CD4-positive, alpha-beta memory T cell (primary cell): Measurements from ENCODE around the gene ZNF816. TPM values are rescaled to one million over a fixed set of nuclear protein-coding genes. Genes with fewer than 3 reads are reported as not detected.
"Not testable (repeated sequence)": the region's sequence is repeated elsewhere in the genome, so short reads cannot be mapped to it uniquely, and the experiment has no call there.

ENCODE experiments used
- CTCF ChIA-PET: fragments of 350-600 bp; sonication (Branson Sonifier 250); formaldehyde crosslinking; loops from one replicate; lab custom pipeline; 2021; ENCODE audit warnings: inconsistent platforms; ENCODE audit not compliant: partially characterized antibody; lab: Charles Lee
- POLR2A ChIA-PET: fragments of 350-600 bp; sonication (Branson Sonifier 250); formaldehyde crosslinking; loops from one replicate; lab custom pipeline; 2021; ENCODE audit not compliant: partially characterized antibody; lab: Charles Lee
- DNase-seq, 5 donors: peaks; one replicate each; pipeline versions ENCODE4 v3.0.0 to v3.0.0-alpha.2; 2020 to 2022; ENCODE audit warnings: mixed read lengths in 1 of 5
- H3K27ac ChIP-seq: one replicate; pipeline ENCODE4 v1.7.0; 2013; ENCODE audit warnings: low read depth, low read length
- H3K27me3 ChIP-seq: 2 replicates; pipeline ENCODE4 v1.7.0; 2013; ENCODE audit warnings: mild to moderate bottlenecking, low read length, moderate library complexity; ENCODE audit not compliant: insufficient read depth
- H3K36me3 ChIP-seq: 2 replicates; pipeline ENCODE4 v1.7.0; 2013; ENCODE audit warnings: mild to moderate bottlenecking, low read length, moderate library complexity; ENCODE audit not compliant: insufficient read depth
- H3K4me1 ChIP-seq: 2 replicates; pipeline ENCODE4 v1.7.0; 2013; ENCODE audit warnings: mild to moderate bottlenecking, low read length, moderate library complexity; ENCODE audit not compliant: insufficient read depth
- H3K4me3 ChIP-seq, 2 donors: one replicate each; pipeline ENCODE4 v1.7.0; 2013; ENCODE audit warnings: low read length in 2 of 2, mild to moderate bottlenecking in 1 of 2
- H3K9me3 ChIP-seq, 2 donors: one replicate each; pipeline ENCODE4 v1.7.0; 2013; ENCODE audit warnings: low read length in 2 of 2, control low read depth in 1 of 2; ENCODE audit not compliant: control insufficient read depth in 1 of 2
- H3K27ac Mint-ChIP-seq, 7 donors: one replicate each; pipeline ENCODE4 v1.8.0; 2020 to 2021; ENCODE audit warnings: mixed read lengths in 7 of 7, mild to moderate bottlenecking in 6 of 7, inconsistent platforms in 3 of 7, moderate library complexity in 3 of 7
- H3K27me3 Mint-ChIP-seq, 2 donors: one replicate each; pipeline ENCODE4 v1.8.0; 2020 to 2021; ENCODE audit warnings: mixed read lengths in 2 of 2
- H3K36me3 Mint-ChIP-seq, 2 donors: one replicate each; pipeline ENCODE4 v1.8.0; 2020 to 2021; ENCODE audit warnings: mixed read lengths in 2 of 2, inconsistent platforms in 1 of 2, mild to moderate bottlenecking in 1 of 2
- H3K4me1 Mint-ChIP-seq, 4 donors: one replicate each; pipeline ENCODE4 v1.8.0; 2020 to 2021; ENCODE audit warnings: mixed read lengths in 4 of 4, mild to moderate bottlenecking in 1 of 4
- H3K4me3 Mint-ChIP-seq, 8 donors: one replicate each; pipeline ENCODE4 v1.8.0; 2020 to 2021; ENCODE audit warnings: mixed read lengths in 8 of 8, mild to moderate bottlenecking in 7 of 8, moderate library complexity in 6 of 8, inconsistent platforms in 3 of 8
- H3K9me3 Mint-ChIP-seq, 8 donors: one replicate each; pipeline ENCODE4 v1.8.0; 2020 to 2021; ENCODE audit warnings: mixed read lengths in 8 of 8, mild to moderate bottlenecking in 5 of 8, inconsistent platforms in 3 of 8, moderate library complexity in 1 of 8
- intact Hi-C: fragments of 100-400 bp; cut with micrococcal nuclease; formaldehyde crosslinking; loops from one replicate; pipeline ENCODE4 v1.15.1; 2023
- polyA plus RNA-seq, 2 donors: library from polyadenylated mRNA; unstranded; fragments of 300-500 nt; fragmentation: Illumina TruSeq; gene quantifications; one replicate each; pipeline ENCODE4 v1.2.3, GENCODE V29; 2021
- total RNA-seq, 2 experiments: library from RNA; stranded (reverse); gene quantifications; one replicate each; pipeline ENCODE4 v1.2.3, GENCODE V29; 2021

ZNF816 gene
- total and polyA plus RNA-seq, 4 experiments from 2014 or later: 6.5 to 29.6 (median 23.0) TPM

DNA sequence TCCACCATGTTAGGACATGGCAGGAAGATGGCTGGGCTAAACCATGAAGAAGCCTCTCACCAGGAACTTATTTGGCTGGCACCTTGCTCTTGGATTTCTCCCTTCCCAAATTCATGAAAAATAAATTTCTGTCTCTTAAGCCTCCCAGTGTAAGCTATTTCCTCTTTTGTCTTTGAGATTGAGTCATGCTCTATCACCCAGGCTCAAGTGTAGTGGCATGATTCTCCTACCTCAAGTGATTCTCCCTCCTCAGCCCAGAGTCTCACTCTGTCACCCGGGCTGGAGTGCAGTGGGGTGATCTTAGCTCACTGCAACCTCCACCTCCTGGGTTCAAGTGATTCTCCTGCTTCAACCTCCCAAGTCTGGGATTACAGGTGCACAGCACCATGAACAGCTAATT is 52.0 kb downstream of the ZNF816 start:
- Histone ChIP-seq H3K27ac (no peak overlapping the region), H3K27me3 (no peaks in the 10 kb centered on the region), H3K4me3 (no peak overlapping the region), H3K9me3 (peaks cover 0 to 13% of the 10 kb centered on the region in 2 donors), H3K4me1 (no peaks in the 10 kb centered on the region), H3K36me3 (no peaks in the 10 kb centered on the region)
- H3K9me3 Mint-ChIP-seq: peaks cover 0 to 65% (median 51%) of the 10 kb centered on the region in 8 donors
- no peak overlapping the region for H3K27ac Mint-ChIP-seq
- H3K27me3 Mint-ChIP-seq: no peaks in the 10 kb centered on the region
- ChIA-PET CTCF (no interaction called here), POLR2A (no interaction called here)
- H3K36me3 Mint-ChIP-seq: peaks cover 62 to 68% of the 10 kb centered on the region in 2 donors
- no peak overlapping the region for H3K4me3 Mint-ChIP-seq
- H3K4me1 Mint-ChIP-seq: no peaks in the 10 kb centered on the region
- intact Hi-C loops: no loop called here
- no peak for DNase-seq

DNA sequence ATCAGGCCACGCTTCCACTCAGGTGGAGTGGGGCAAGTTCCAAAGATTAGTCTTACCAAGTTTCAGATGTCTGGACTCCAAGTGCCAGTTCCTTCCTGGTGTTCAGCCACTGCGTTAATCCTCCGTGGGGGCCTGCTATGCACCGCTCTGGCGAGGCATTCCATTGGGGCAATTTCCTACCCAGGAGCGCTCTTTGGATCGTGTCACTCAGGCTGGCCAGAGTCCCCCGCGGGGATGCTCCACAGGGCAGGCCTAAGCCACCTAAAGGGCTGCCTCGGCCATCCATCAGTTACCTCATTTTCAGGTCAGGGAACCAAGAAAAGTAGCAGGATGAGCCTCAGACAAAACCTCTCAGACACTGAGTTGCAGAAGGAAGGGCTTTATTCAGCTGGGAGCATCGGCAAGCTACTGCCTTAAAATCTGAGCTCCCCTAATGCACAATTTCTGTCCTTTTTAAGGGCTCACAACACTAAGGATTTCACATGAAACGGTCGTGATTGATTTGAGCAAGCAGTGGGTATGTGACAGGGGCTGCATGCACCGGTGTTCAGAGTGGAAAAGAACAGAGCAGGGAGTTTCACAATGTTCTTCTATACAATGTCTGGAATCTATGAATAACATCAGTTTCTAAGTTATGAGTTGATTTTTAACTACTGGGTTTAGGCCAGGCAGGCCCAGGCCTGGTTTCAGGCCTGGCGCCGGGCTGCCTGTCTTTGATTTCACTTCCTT is 58.5 kb downstream of the ZNF816 start:
- H3K4me1 Mint-ChIP-seq, intact Hi-C loops, H3K4me1 ChIP-seq, H3K27ac Mint-ChIP-seq, H3K27me3 Mint-ChIP-seq, H3K27ac ChIP-seq, H3K4me3 Mint-ChIP-seq, DNase-seq, CTCF ChIA-PET, POLR2A ChIA-PET, H3K4me3 ChIP-seq, H3K27me3 ChIP-seq, H3K36me3 ChIP-seq: not testable (repeated sequence)
- peaks cover 26 to 31% of the 10 kb centered on the region in 2 donors for H3K36me3 Mint-ChIP-seq
- H3K9me3 ChIP-seq: peaks cover 0 to 13% of the 10 kb centered on the region in 2 donors
- H3K9me3 Mint-ChIP-seq: peaks cover 0 to 51% (median 39%) of the 10 kb centered on the region in 8 donors

DNA sequence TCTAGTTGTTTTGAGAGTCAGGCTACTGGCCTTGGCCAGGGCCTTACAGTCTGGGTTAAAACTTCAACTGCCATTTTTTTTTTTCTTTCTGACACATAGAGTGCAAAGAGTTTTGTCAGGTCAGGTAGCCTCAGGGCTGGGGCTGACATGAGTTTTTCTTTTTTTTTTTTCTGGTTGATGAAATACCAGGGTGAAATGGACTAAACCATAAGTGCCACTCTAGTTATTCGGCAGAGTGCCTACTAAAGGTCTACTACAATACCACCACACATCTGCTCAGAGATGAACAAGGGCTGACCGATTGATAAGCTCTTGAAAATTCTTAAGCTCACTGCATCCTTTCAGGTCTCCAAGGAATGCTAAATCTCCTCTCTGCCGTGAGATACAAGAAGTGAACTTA is 60.8 kb downstream of the ZNF816 start:
- no peak overlapping the region for H3K4me3 Mint-ChIP-seq
- POLR2A ChIA-PET: interaction anchor here (0.6 kb wide), 1 partner anchor 52 kb away, joined by 3 read pairs; no protein-coding TSS in a partner anchor
- H3K27ac ChIP-seq: no peak overlapping the region
- peaks cover 0 to 40% (median 24%) of the 10 kb centered on the region in 8 donors for H3K9me3 Mint-ChIP-seq
- intact Hi-C loops: no loop called here
- DNase-seq: no peak
- peaks cover 13 to 16% of the 10 kb centered on the region in 2 donors for H3K36me3 Mint-ChIP-seq
- CTCF ChIA-PET: no interaction called here
- no peak overlapping the region for H3K4me3 ChIP-seq
- H3K27me3 ChIP-seq: no peaks in the 10 kb centered on the region
- H3K9me3 ChIP-seq: peaks cover 0 to 5% of the 10 kb centered on the region in 2 donors
- H3K36me3 ChIP-seq: no peaks in the 10 kb centered on the region
- peaks cover 9% of the 10 kb centered on the region for H3K4me1 ChIP-seq
- peaks cover 3 to 14% (median 10%) of the 10 kb centered on the region in 4 donors for H3K4me1 Mint-ChIP-seq
- no peak overlapping the region for H3K27ac Mint-ChIP-seq
- no peaks in the 10 kb centered on the region for H3K27me3 Mint-ChIP-seq

Other genes with a start within 250 kb of the ZNF816 start
- 10 to 100 TPM; 52.8 to 53.7 TPM for gene ZNF611, start 227.8 kb downstream of the ZNF816 start, total RNA-seq
- gene ZNF611, start 227.8 kb downstream of the ZNF816 start, polyA plus RNA-seq: 10 to 100 TPM; 23.6 to 37.9 TPM
- gene ZNF600, start 176.1 kb downstream of the ZNF816 start, total RNA-seq: 10 to 100 TPM; 43.3 to 47.8 TPM
- gene ZNF600, start 176.1 kb downstream of the ZNF816 start, polyA plus RNA-seq: 10 to 100 TPM; 10.9 to 20.1 TPM
- gene ZNF28, start 141.2 kb downstream of the ZNF816 start, total RNA-seq: 10 to 100 TPM; 21.6 to 24.6 TPM
- 10 to 100 TPM; 14.9 to 21.5 TPM for gene ZNF28, start 141.2 kb downstream of the ZNF816 start, polyA plus RNA-seq
- gene ZNF468, start 105.3 kb downstream of the ZNF816 start, total RNA-seq: 10 to 100 TPM; 25.2 to 25.7 TPM
- 10 to 100 TPM; 20.9 to 24.9 TPM for gene ZNF468, start 105.3 kb downstream of the ZNF816 start, polyA plus RNA-seq
- 10 to 100 TPM; 14.1 to 15.6 TPM for gene ZNF320, start 65.2 kb downstream of the ZNF816 start, total RNA-seq
- gene ZNF320, start 65.2 kb downstream of the ZNF816 start, polyA plus RNA-seq: 1 to 10 TPM in 1 of 2 donors, not detected in 1; 2.8 TPM
- gene ZNF888, start 39.5 kb downstream of the ZNF816 start, total RNA-seq: 10 to 100 TPM; 10.7 to 11.4 TPM
- gene ZNF888, start 39.5 kb downstream of the ZNF816 start, polyA plus RNA-seq: 1 to 10 TPM; 1.2 to 2.8 TPM
- not detected for gene ERVV-1, start 51.0 kb upstream of the ZNF816 start, total RNA-seq
- gene ERVV-1, start 51.0 kb upstream of the ZNF816 start, polyA plus RNA-seq: not detected
- gene ERVV-2, start 81.9 kb upstream of the ZNF816 start, total RNA-seq: not detected
- not detected for gene ERVV-2, start 81.9 kb upstream of the ZNF816 start, polyA plus RNA-seq
- gene ZNF160, start 140.5 kb upstream of the ZNF816 start, total RNA-seq: 10 to 100 TPM; 72.0 to 81.1 TPM
- 10 to 100 TPM; 19.0 to 31.0 TPM for gene ZNF160, start 140.5 kb upstream of the ZNF816 start, polyA plus RNA-seq
- 1 to 10 TPM; 1.0 to 1.3 TPM for gene ZNF415, start 170.0 kb upstream of the ZNF816 start, total RNA-seq
- gene ZNF415, start 170.0 kb upstream of the ZNF816 start, polyA plus RNA-seq: 1 to 10 TPM; 1.6 to 1.8 TPM
- gene ZNF347, start 196.2 kb upstream of the ZNF816 start, total RNA-seq: 10 to 100 TPM; 23.0 to 24.3 TPM
- gene ZNF347, start 196.2 kb upstream of the ZNF816 start, polyA plus RNA-seq: 1 to 10 TPM; 3.4 to 4.5 TPM
- 1 to 10 TPM; 8.2 to 8.7 TPM for gene ZNF665, start 230.5 kb upstream of the ZNF816 start, total RNA-seq
- gene ZNF665, start 230.5 kb upstream of the ZNF816 start, polyA plus RNA-seq: 1 to 10 TPM; 6.6 to 6.7 TPM